GM21423 (cell line): ENCODE results near the gene AREG.

ENCODE experiments used
- ATAC-seq: cut with Tn5 transposase; IDR thresholded peaks from one replicate; pipeline ENCODE4 v1.9.1; 2021; ENCODE audit warnings: mild to moderate bottlenecking, moderate library complexity; ENCODE audit not compliant: unreplicated experiment

Gene AREG

DNA sequence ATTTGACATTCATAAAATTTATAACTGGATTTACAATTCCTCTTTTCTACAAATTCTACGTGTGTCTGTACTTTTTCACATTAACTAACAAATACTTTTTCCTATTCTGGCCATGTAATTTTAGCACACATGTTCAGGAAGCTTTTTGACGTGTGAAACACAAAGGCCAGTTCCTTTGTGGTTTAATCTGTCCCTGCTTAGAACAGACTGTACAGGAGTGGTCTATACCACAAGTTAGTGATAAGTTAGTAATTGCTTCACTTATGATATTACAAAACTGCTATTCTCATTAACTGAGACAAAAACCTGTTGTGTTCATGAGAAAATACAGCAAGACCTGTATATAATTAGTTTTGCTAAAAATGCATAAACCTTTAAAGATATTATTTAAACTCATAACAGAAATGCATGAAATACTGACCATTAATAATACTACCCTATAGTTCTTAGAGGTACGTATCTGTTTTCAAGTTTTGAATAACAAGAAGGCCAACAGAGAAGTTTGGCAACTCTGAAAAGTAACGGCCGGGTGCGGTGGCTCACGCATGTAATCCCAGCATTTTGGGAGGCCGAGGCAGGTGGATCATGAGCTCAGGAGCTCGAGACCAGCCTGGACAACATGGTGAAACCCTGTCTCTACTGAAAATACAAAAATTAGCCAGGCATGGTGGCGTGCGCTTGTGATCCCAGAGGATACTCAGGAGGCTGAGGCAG lies 13.7 kb upstream of the AREG start:
- ATAC-seq, result peak; percentile 98

DNA sequence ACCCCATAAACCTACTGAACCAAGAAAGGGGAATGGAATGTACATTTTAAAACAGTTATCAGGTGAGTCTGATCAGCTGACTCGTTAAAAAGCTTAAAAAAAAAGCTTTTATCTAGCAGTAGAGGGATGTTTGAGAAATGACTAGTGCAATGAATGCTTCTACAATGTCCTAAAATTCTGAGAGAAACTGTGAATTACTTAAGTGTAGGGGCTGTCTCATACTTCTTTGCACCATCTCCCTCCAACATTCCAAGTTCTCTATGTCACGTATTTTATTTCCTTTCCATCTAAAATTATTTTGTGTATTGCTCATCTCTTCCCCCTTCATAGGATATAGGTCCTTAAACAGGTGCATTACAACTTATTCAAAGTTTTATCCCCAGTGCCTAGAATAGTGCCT lies 11.9 kb upstream of the AREG start:
- ATAC-seq, result no peak

DNA sequence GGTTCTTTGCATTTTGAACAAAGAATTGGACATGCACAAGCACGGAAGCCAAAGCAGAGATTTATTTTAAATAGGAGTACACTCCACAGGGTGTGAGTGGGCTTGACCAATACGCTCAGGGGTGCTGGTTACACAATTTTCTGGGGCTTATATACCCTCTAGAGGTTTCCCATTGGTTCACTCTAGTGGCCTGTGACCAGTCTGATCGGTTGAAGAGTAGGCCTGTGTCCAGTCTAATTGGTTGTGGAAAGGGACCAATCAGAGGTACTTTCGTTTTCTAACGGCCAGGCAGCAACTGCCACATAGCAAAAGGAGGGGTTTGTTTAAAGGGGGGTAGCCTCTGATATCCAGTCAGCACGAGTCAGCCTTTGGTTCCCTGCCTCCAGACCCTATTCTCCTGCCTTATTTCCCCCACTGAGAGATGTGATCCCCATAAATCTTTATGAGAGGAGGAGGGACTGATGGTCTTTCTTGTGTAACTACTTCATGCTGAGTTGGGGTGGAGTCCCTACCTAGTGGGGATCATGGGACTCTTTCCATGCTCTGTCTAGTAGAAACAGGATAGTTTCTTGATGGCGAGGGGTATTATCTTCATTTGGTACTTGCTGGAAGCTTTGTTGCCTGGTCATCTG lies 11.3 kb upstream of the AREG start:
- ATAC-seq, result no peak

DNA sequence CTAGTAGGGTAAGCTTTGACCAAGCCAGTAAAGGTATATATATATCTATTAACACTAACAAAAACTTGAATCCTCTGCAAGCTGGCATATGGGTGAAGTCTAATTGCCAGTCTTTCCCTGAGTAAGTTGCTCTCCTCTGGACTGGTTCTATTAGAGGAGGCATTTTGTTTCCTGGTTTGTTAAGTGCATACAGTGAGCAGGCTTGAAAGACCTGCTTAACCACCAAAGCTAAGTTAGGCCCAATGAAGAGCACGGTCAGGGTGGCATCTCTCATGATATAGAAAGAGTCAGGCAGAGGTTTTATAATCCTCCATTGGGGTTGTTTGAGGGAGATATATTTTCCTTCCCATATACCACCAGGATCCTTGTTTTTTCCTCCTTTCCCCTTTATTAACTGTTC lies 9.6 kb upstream of the AREG start:
- ATAC-seq, result no peak

DNA sequence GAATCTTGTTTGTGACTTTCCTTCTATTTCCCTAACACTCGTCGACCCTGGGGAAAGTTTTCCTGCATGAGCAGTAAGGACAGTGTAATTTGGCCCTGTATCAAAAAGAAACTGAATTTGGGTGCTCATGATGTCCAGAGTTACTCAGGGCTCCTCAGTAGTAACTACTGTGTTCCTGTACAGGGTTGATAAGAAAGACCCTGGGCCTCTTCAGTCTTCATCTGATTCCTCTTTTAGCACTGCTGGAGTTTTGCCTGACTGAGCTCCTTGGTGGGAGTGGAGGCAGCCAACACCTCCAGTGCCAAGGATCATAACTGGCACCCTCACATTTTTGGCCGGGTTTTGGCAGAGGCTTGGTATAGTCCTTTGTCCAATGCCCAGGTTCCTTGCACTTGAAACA lies 7.1 kb upstream of the AREG start:
- ATAC-seq, result no peak

DNA sequence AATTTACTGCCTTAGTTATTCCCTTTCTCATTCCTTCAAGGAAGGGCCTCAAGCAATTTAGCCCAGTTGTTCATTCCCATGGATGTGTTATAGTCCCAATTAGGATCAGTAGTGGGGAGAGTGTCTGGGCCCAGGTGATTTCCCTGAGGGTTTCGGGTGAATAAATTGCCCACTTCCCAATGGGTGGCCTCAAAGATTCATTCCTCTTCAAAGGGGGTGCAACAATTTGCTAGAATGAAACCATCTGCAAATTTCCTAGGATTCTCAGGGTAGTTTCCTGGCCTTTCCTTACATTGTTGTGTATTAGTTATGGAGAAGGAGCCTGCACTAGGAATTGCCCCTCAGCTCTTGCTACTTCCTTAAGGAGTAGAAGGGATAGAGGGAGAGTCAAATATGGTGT lies 6.3 kb upstream of the AREG start:
- ATAC-seq, result no peak

DNA sequence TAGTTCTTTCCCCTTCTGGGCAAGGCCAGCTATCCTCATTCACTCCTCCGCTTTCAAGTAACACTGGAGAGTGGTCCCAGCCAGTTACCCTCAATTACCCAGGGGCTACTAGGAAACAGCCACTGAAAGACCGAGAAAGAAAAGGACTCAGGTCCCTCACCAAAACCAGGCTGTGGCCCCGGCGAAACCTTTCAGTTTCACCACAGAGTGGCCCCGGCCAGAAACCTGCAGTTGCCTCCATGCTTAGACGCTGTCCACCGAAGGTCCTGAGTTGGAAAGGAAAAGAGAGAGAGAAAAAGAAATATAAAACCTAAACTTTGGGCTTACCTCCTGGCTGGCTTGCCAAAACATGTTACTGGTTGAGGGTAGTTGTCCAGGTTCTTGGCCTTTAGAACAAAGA lies 5.0 kb upstream of the AREG start:
- ATAC-seq, result no peak

DNA sequence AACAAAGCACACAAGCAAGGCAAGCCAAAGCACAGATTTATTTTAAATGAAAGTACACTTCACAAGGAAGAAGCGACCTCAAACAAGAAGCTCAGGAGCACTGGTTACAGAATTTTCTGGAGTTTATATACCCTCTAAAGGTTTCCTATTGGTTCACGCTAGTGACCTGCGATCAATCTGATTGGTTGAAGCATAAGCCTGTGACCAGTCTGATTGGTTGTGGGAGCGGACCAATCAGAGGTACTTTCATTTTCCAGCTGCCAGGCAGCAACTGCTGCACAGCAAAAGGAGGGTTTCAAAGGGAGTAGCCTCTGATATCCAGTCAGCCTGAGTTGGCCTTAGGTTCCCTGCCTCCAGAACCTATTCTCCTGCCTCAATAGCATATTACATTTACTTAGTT lies 4.6 kb upstream of the AREG start:
- ATAC-seq, result no peak

DNA sequence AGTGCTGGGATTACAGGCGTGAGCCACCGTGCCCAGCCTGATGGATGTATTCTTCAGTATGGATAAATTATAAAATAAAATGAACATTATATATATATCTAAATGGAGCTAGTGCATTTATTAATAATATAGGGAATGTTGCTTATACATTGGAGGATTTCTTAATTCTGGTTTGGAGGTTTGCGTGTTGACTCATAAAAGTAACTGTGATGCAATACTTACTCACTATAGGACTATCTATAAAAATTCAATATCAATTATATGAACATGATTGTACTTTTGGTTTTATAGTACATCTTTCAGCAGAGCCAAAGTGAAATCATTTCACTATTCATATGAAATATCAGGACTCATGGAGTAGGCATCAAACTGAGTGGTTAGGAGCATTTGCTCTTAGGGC lies 3.2 kb upstream of the AREG start:
- no peak for ATAC-seq

DNA sequence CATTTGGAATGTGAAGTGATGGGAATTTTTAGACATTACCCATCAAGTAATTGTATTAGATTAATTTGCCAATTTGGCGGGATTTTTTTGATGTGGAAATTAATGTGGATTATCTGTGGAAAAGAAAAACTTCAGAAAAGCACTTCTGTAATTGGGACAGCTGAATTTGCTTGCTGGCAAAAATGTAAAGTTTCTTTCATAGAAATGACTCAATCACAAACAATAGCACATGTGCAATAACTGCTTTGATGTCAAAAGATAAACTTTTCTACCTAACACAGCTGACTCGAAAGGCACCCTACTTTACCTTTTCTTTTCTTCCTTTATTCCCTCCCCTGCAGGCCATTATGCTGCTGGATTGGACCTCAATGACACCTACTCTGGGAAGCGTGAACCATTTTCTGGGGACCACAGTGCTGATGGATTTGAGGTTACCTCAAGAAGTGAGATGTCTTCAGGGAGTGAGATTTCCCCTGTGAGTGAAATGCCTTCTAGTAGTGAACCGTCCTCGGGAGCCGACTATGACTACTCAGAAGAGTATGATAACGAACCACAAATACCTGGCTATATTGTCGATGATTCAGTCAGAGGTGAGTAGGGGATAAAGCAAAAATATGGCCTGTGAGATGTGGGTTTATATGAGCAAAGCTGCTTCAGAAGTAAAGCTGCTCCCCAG lies 1.4 kb downstream of the AREG start:
- ATAC-seq, result no peak

DNA sequence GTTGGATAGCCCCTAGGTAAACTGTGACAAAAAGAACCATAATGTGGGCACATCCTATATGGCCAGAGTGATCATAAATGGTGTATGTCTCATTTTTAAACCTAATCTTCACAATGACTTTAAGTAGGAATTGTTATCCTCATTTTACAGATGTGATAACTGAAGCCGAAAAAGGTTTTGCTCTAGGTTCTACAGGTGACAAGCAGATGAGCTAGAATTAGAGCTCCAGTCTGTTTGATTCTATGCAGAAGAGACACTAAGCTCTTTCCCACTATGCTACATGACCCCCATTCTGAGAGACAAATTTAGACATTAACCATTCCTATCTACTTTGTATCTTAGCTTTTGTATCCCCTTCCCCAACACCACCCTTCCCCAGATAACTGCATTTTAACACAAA lies 2.0 kb downstream of the AREG start:
- no peak for ATAC-seq

DNA sequence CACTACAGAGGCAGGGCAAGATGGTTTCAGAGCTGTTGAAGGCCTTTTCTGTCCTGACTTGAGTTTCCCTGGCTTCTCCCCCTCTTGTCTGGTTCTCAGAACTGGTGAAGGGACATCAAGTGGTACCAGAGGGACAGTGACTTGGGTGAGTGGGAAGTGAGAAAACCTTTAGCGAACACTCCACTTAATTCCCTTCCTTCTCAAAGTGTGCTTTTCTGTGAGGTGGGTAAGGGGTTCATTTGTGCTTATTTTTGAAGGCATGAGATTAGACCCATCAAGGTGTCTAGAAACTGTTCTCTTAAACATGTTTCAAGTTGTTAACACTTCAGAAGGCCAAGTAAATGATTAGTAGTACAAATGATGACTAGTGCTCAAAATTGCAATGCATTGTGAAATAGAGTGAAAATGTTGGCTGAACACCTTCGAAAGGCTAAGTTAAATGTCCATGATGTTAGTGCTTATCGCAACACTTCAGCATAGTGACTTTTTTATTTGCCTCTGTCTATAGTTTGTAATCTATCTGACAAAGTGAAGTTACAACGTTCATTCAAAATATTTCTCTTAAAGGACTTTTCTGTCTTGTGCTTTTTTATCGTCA lies 2.8 kb downstream of the AREG start:
- no peak for ATAC-seq

DNA sequence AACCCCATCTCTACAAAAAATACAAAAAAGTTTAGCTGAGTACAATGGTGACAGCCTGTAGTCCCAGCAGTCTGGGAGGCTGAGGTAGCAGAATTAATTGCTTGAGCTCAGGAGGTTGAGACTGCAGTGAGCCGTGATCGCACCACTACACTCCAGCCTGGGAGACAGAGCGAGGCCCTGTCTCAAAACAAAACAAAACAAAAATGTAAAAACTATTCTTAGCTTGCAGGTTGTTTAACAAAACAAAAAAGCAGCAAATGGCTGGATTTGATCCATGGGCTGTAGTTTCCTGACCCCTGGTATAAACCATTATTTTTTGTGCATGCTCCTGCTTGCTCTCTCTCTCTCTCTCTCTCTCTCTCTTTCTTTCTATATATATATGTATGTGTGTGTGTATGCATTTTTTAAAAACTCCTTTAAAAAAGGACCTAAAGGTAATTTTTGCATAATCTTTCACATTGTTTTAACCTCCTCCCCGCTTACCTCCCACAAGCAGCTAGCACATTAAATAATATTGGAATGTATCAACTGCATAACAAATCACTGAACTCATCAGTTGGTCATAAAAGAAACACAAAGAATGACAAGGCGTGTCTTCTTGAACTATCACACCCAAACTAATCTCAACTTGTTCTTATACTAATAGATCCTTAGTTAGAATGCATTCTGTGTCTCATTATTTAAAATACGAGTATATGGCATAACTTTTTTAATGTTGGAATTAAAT lies 4.8 kb downstream of the AREG start:
- ATAC-seq, result no peak

DNA sequence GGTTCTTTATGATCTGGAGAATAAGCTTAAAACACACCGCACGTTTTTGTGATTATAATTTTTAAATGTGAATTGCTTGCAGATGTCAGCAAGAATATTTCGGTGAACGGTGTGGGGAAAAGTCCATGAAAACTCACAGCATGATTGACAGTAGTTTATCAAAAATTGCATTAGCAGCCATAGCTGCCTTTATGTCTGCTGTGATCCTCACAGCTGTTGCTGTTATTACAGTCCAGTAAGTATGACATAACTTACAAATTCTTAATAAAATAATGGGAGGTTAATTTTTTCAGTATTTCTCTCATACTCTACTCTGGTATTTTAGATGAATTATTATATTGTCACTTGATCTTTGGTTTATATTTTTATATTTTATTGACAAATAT lies 5.4 kb downstream of the AREG start:
- ATAC-seq, result no peak

DNA sequence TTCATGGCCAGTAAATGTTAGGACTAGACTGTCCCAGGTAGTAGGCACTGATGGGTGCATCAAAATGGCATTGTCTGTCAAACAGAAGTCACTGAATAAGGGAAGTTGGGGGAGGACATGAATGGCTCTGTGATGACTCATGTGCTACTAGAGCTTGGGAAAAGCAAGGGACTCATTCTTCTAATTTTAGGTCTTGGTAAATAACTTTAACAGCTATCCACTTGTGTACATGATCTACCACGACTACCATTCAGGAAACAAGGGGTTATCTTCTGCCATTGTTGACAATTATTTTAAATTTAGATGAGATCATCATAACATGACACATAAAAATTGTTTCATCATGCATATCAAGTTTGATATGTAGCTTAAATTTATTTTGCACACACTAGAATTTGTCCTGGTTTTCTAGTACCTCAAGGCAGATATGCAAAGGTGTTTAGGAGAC lies 6.3 kb downstream of the AREG start:
- no peak for ATAC-seq

DNA sequence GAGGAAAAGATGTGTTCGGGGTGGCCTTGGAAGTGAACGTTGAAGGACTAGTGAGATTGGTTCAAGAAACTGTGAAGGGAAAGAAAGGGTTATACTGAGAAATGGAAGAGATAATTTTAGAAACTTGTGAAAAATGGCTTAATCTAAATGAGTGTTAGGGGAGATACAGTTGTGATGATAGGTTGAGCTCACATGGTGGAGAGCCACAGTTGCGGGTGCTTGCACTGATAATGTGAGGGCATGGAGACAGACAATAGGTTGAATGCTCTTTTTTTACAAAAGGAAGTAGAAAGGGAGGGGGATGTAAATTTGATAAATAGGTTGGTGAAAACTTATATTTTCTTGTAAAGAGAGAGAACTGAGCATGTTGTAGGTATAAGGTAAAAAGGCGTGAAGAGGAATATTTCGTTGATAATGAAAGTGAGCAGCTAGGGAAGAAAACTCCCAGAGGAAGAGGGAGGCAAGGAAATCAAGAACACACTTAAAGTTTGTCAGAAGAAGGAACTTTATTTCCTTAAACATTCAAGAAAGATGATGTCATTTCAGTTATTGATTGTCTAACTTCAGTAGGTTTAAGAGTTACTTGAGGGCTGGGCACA lies 8.2 kb downstream of the AREG start:
- no peak for ATAC-seq

DNA sequence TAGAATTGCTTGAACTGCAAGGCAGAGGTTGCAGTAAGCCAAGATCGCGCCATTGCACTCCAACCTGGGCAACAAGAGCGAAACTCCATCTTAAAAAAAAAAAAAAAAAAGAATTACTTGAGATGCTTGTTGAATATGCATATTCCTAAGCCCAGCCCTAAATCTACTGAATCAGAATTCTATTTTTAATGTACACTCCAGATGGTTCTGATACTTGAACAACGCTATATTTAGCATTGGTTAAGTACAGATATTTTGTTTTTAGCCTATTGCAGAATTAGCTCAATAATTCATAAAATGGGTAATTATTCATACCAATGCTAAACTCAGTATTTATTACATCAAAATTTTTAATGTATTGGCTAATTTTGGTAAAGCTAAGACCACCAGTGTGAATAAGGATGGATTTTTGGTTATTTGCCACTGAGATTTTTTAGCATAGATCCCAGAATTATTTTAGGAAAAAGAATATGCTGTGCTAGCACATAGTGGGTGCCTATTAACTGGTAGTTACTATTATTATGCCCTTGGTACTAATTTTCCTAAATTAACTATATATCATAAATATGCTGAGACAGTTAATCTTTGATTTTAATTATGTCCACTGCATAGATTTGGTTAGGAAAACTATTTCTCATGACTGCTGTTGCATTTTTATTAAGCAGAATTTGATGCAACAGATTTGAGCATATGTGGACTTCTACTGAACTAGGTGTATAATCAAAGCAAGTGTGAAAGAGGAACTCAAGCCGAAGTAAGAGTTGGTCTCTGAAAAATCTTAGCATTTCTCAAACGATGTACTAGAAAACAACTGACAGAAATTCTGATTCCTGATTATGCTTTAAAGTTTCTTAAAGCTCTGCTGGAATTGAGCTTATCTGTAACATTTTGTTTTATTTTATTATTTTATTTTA lies 9.2 kb downstream of the AREG start:
- ATAC-seq, result no peak

DNA sequence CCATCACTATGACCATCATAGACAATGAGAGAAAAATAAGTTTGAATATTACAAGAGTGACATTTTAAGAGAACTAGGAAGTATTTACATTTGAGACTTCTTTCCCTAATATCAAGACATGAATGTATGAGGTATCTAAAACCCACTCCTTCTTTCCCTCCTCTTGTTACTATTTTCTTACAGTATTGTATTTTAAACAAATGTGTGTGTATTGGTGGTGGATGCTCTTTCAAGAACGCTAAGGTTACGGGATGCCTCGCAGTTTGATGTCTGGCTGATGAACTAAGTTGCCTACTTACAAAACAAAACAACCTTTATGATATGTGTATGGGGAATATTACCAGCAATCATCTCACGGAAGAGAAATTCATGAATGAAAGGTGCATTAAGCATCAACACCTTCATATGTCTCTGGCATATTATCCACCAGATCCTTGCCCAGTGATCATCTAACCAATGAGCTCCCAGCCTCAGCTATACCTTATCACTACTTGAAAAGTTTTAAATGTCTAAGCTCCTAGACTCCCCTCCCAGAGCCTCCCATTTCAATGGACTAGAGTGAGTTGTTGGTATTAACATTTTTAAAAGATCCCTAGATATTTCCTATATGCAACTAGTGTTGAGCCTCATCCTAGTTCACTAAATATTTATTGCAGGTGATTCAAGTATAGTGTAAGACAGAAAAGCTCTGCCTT lies 10.6 kb downstream of the AREG start:
- ATAC-seq, result no peak

DNA sequence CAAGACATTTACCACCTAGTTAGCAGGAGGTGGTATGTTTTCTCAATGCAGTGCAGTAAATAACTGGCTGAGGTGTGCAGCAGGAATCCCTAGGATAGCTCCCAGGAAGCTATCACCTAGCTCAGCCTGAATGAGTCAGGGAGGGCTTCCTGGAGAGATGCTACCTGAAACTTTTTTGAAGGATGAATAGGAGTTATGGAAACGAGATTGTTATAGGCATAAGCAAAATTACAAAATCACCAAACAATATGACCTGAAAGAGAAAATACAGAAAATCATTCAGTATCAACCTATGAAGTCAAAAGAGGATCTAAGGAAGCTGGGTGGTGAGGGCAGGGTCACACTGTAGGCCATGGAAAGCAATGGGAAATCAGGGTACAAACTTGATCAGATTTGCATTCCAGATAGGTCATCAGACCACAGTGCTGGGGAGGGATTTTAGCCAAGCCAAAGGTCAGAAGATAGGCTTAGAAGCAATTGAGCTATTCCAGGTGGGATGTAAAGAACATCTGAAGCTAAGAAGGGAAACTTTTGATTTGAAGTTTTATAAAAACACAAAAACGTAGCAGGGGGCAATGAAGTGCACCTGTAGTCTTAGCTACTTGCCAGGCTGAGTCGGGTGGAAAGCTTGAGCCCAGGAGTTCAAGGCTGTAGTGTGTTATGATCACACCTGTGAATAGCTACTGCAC lies 11.3 kb downstream of the AREG start:
- no peak for ATAC-seq
